Pancreas (tissue), 10 donors: ENCODE measurements around the gene PPP1R3C. TPM values are rescaled to one million over a fixed set of nuclear protein-coding genes. Genes with fewer than 3 reads are reported as not detected.
A peak's percentile ranks its signal among the peaks of the same experiment; 100 is the strongest.

ENCODE experiments used
- ATAC-seq, 4 donors: fragments of 200-7000 bp; cut with Tn5 transposase; one replicate each; pipeline versions ENCODE4 v1.8.0 to v1.9.1; 2020; ENCODE audit warnings: mild to moderate bottlenecking in 4 of 4, moderate library complexity in 4 of 4
- DNase-seq, 6 donors: peaks; one replicate each; pipeline ENCODE4 v3.0.0-alpha.2; 2020
- FAIRE-seq: peaks from 2 replicates; lab custom pipeline; 2012; peaks lifted over from hg19 to GRCh38; lab: Jason Lieb, UNC
- H3K27ac ChIP-seq, 4 donors: fragments of 200-600 bp; sonication (generic); 1 replicate in 3 of 4; 2 replicates in 1 of 4; pipeline versions ENCODE4 v1.5.0 to v1.8.0; 2020
- H3K27me3 ChIP-seq, 4 donors: fragments of 200-600 bp; one replicate each; pipeline ENCODE4 v1.8.0; 2021
- H3K36me3 ChIP-seq, 3 donors: fragments of 200-600 bp; sonication (generic) in 1 of 3; one replicate each; pipeline versions ENCODE4 v1.5.0 to v1.8.0; 2020 to 2021
- H3K4me1 ChIP-seq, 3 donors: fragments of 200-600 bp; one replicate each; pipeline ENCODE4 v1.8.0; 2021
- H3K4me3 ChIP-seq, 4 donors: fragments of 200-600 bp; sonication (generic) in 2 of 4; one replicate each; pipeline versions ENCODE4 v1.5.0 to v1.8.0; 2020 to 2021
- H3K9me3 ChIP-seq, 4 donors: fragments of 200-600 bp; one replicate each; pipeline ENCODE4 v1.8.0; 2021
- CTCF ChIP-seq, 4 donors: fragments of 200-600 bp; sonication (generic) in 3 of 4; IDR thresholded peaks; one replicate each; pipeline versions ENCODE4 v1.5.0 to v1.8.0; 2021; ENCODE audit warnings: antibody characterized with exemption in 4 of 4
- WGBS, 2 donors: extraction: QIAGEN DNeasy Blood & Tissue Kit; methylation state at CpG; one replicate each; pipeline ENCODE4 v1.1.7; 2013; 5-methylcytosine and 5-hydroxymethylcytosine counted together
- intact Hi-C, 3 donors: fragments of 100-400 bp; cut with DNase I; formaldehyde crosslinking; loops; one replicate each; pipeline versions ENCODE4 v1.11.1 to v1.14.2; 2022
- polyA plus RNA-seq, 2 donors: library from polyadenylated mRNA; stranded (reverse); fragments of 200-250 nt; gene quantifications; one replicate each; pipeline ENCODE4 v1.2.3, GENCODE V29; 2013
- total RNA-seq, 6 donors: library from RNA; stranded (reverse); fragmentation: NEBNext Ultra II Directional in 4 of 6; extraction: Animal tissue kit (Norgen Biotek cat#: 25700) in 4 of 6; gene quantifications; one replicate each; pipeline versions ENCODE4 v1.2.1 to v1.2.4, GENCODE V29; 2021 to 2023
- donor health status: healthy with polysubstance abuse.
- donor health status: DM: no; HTN: no; CAD: no; lungs with moderate emphysema.
- donor health status: DM: no; HTN: no; CAD: no.
- donor health status: control.
- donor health status: control.
- donor health status: Bipolar disorder and iron deficiency.
- donor health status: DM: yes; HTN: yes; CAD: no.
- donor health status: DM: no; HTN: no; CAD: no.
- donor health status: DM: no; HTN: no; CAD: no.
- donor health status: DM: yes; HTN: yes; CAD: no.

The PPP1R3C gene
- total and polyA plus RNA-seq, 8 donors: 3.8 to 27.5 (median 14.3) TPM

DNA sequence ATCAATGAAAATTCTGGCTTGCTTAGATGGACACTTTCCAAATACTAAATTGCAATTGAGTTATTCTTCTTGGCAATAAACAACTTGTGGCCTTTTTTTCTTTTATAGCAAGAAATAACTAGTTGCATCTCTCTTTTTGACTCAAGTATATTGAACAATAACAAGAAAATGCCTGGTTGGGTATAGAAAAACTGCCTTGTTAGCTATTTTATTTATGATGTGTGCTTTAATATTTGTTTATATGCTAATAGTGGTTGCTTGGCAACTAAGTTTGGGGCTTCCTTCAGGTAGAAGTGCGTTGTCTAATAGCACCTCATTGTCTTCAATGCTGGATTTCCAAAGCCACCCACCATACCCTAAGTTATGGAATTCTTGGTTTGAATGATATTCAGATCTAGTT lies 30.1 kb upstream of the PPP1R3C start:
- Histone ChIP-seq H3K4me3 (no peak overlapping the region), H3K27me3 (no peaks in the 10 kb centered on the region), H3K27ac (no peak overlapping the region), H3K9me3 (no peaks in the 10 kb centered on the region), H3K36me3 (no peaks in the 10 kb centered on the region), H3K4me1 (no peaks in the 10 kb centered on the region)
- no peak for TF ChIP-seq CTCF (IDR thresholded peaks at IDR 0.05)
- FAIRE-seq: no peak
- no peak for DNase-seq
- ATAC-seq: no peak
- intact Hi-C loops: no loop called here
- 89 to 91% methylated on average over 1 of the region's 1 CpG for WGBS, 2 donors

GRCh38 chr10:91653219-91653870 lies 20.5 kb upstream of the PPP1R3C start:
- FAIRE-seq: no peak
- TF ChIP-seq CTCF (IDR thresholded peaks at IDR 0.05): no peak
- H3K4me3 ChIP-seq: no peak overlapping the region
- H3K27ac ChIP-seq: no peak overlapping the region
- no peak for DNase-seq
- H3K4me1 ChIP-seq: no peaks in the 10 kb centered on the region
- 73 to 83% methylated on average over 6 of the region's 6 CpGs for WGBS, 2 donors
- no peaks in the 10 kb centered on the region for H3K27me3 ChIP-seq
- intact Hi-C loops: no loop called here
- no peak for ATAC-seq
- no peaks in the 10 kb centered on the region for H3K36me3 ChIP-seq
- no peaks in the 10 kb centered on the region for H3K9me3 ChIP-seq

- no peak for FAIRE-seq
These were observed 19.5 kb upstream of the PPP1R3C start for GRCh38 chr10:91652364-91652763.

GRCh38 chr10:91643700-91644099 lies 10.8 kb upstream of the PPP1R3C start:
- no peak for TF ChIP-seq CTCF (IDR thresholded peaks at IDR 0.05)
- no peaks in the 10 kb centered on the region for H3K27me3 ChIP-seq
- ATAC-seq: no peak

More at GRCh38 chr10:91652364-91652763, 19.5 kb upstream of the PPP1R3C start:
- no peak for DNase-seq
- intact Hi-C loops: no loop called here
- Histone ChIP-seq H3K27ac (no peak overlapping the region), H3K27me3 (no peaks in the 10 kb centered on the region), H3K4me3 (no peak overlapping the region), H3K4me1 (no peaks in the 10 kb centered on the region), H3K9me3 (no peaks in the 10 kb centered on the region), H3K36me3 (no peaks in the 10 kb centered on the region)
- no peak for TF ChIP-seq CTCF (IDR thresholded peaks at IDR 0.05)
- 57 to 74% methylated on average over 6 of the region's 6 CpGs for WGBS, 2 donors
- peak in 2 of 4 donors; percentile 11 to 57 for ATAC-seq

More at GRCh38 chr10:91643700-91644099, 10.8 kb upstream of the PPP1R3C start:
- H3K4me1 ChIP-seq: no peaks in the 10 kb centered on the region
- FAIRE-seq (no peak), DNase-seq (no peak)
- H3K36me3 ChIP-seq: no peaks in the 10 kb centered on the region
- no peaks in the 10 kb centered on the region for H3K9me3 ChIP-seq
- no peak overlapping the region for H3K27ac ChIP-seq
- intact Hi-C loops: no loop called here
- WGBS, 2 donors: 58 to 79% methylated on average over 5 of the region's 5 CpGs
- no peak overlapping the region for H3K4me3 ChIP-seq
